Left lung (tissue), 10 donors: ENCODE measurements around the gene CCDC77. TPM values are rescaled to one million over a fixed set of nuclear protein-coding genes. Genes with fewer than 3 reads are reported as not detected.

Source experiments
- ATAC-seq: fragments of 200-7000 bp; cut with Tn5 transposase; one replicate; pipeline ENCODE4 v1.9.1; 2020; ENCODE audit warnings: moderate library complexity
- DNase-seq, 4 donors: peaks; one replicate each; pipeline ENCODE4 v3.0.0-alpha.2; 2013 to 2020
- H3K27ac ChIP-seq, 2 donors: fragments of 200-600 bp; sonication (generic) in 1 of 2; one replicate each; pipeline versions ENCODE4 v1.5.0 to v1.8.0; 2020 to 2021
- H3K27me3 ChIP-seq, 2 donors: fragments of 200-600 bp; sonication (generic) in 1 of 2; one replicate each; pipeline versions ENCODE4 v1.5.0 to v1.8.0; 2020 to 2021
- H3K36me3 ChIP-seq, 2 donors: fragments of 200-600 bp; sonication (generic) in 1 of 2; one replicate each; pipeline versions ENCODE4 v1.5.0 to v1.8.0; 2020 to 2021
- H3K4me1 ChIP-seq, 2 donors: fragments of 200-600 bp; one replicate each; pipeline ENCODE4 v1.8.0; 2021
- H3K4me3 ChIP-seq, 2 donors: fragments of 200-600 bp; sonication (generic) in 1 of 2; one replicate each; pipeline versions ENCODE4 v1.5.0 to v1.8.0; 2020 to 2021; ENCODE audit warnings: mild to moderate bottlenecking in 1 of 2
- H3K9me3 ChIP-seq, 2 donors: fragments of 200-600 bp; sonication (generic) in 1 of 2; one replicate each; pipeline versions ENCODE4 v1.5.0 to v1.8.0; 2020 to 2021
- intact Hi-C, 2 donors: fragments of 100-400 bp; cut with DNase I; formaldehyde crosslinking; loops; one replicate each; pipeline versions ENCODE4 v1.11.2 to v1.14.2; 2022
- polyA plus RNA-seq, 6 donors: library from polyadenylated mRNA; unstranded; fragments of 120-200 nt; gene quantifications; one replicate each; pipeline ENCODE4 v1.2.1, GENCODE V29; 2013; ENCODE audit not compliant: insufficient read length in 6 of 6
- total RNA-seq, 2 donors: library from RNA; stranded (reverse); fragmentation: NEBNext Ultra II Directional; extraction: Animal tissue kit (Norgen Biotek cat#: 25700); gene quantifications; one replicate each; pipeline ENCODE4 v1.2.1, GENCODE V29; 2021
- TF ChIP-seq, protein P1 (sequence below), 2 donors: fragments of 200-600 bp; sonication (generic) in 1 of 2; IDR thresholded peaks; one replicate each; pipeline versions ENCODE4 v1.5.0 to v1.8.0; 2021; ENCODE audit warnings: antibody characterized with exemption in 2 of 2
- donor health status: DM: no; HTN: yes; CAD: no.
- donor health status: DM: no; HTN: no; CAD: no.

Gene CCDC77
- total and polyA plus RNA-seq, 8 donors, result 7.4 to 43.7 (median 28.0) TPM

DNA sequence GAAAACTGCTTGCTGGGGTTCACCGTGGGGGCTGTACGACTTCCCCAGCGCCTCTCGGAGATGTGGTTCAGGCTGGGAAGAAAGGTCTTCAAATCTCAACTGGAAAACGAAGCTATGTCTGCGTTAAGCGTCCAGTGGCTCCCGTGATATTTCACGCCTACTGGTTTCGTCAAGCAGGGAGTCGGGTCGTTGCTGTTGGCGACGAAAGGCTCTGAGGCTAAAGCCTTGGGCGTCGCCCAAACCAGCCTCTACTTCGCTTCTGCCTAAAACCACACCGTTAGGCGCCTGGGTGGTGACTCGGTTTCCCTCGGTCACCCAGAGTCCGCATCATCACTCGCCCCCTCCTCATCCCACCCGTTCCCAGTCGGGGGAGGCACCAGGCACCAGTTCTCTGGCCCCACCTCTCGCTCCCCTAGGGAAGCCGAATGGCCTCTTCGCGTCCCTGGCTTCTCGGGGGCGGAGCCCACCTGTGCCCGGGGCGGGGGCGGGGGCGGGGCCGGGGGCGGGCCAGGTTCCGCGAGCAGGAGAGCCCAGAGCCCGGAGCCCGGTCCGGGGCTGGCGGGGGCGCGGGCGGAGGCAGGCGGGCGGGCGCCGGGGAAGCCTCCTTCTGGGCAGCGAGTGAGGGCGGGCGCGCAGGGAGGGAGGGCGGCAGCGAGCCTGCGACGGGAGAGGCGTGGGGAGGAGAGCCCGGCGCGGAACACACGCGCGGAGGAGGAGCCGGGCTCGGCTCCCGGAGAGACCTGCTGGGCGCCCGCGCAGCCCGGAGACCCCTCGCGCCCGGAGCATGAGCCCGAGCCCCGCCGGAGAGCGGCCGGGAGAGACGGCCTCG, 58.2 kb downstream of the CCDC77 start, which contains the start of gene B4GALNT3:
B4GALNT3 (plus strand) TSS at position 510 of the 829 bp plus-strand sequence. CDS start 438 bp downstream, outside the sequence.
- Histone ChIP-seq H3K4me3 (peak within 1 kb of the TSS; percentile 41 to 49), H3K27ac (peak within 1 kb of the TSS in 1 of 2 donors; percentile 35), H3K27me3 (peaks cover 21 to 74% of the 10 kb centered on the region in 2 donors), H3K9me3 (no peaks in the 10 kb centered on the region), H3K36me3 (no peaks in the 10 kb centered on the region), H3K4me1 (peaks cover 0 to 17% of the 10 kb centered on the region in 2 donors)
- ATAC-seq (peak; percentile 91), DNase-seq (peak; percentile 26 to 89 (median 54))
- TF ChIP-seq, protein P1, sequence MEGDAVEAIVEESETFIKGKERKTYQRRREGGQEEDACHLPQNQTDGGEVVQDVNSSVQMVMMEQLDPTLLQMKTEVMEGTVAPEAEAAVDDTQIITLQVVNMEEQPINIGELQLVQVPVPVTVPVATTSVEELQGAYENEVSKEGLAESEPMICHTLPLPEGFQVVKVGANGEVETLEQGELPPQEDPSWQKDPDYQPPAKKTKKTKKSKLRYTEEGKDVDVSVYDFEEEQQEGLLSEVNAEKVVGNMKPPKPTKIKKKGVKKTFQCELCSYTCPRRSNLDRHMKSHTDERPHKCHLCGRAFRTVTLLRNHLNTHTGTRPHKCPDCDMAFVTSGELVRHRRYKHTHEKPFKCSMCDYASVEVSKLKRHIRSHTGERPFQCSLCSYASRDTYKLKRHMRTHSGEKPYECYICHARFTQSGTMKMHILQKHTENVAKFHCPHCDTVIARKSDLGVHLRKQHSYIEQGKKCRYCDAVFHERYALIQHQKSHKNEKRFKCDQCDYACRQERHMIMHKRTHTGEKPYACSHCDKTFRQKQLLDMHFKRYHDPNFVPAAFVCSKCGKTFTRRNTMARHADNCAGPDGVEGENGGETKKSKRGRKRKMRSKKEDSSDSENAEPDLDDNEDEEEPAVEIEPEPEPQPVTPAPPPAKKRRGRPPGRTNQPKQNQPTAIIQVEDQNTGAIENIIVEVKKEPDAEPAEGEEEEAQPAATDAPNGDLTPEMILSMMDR (IDR thresholded peaks at IDR 0.05), result no peak
- intact Hi-C loops, result loop anchor here in 1 of 2 donors (10.0 kb wide), 1 partner anchor 85 kb away; no protein-coding TSS in a partner anchor

DNA sequence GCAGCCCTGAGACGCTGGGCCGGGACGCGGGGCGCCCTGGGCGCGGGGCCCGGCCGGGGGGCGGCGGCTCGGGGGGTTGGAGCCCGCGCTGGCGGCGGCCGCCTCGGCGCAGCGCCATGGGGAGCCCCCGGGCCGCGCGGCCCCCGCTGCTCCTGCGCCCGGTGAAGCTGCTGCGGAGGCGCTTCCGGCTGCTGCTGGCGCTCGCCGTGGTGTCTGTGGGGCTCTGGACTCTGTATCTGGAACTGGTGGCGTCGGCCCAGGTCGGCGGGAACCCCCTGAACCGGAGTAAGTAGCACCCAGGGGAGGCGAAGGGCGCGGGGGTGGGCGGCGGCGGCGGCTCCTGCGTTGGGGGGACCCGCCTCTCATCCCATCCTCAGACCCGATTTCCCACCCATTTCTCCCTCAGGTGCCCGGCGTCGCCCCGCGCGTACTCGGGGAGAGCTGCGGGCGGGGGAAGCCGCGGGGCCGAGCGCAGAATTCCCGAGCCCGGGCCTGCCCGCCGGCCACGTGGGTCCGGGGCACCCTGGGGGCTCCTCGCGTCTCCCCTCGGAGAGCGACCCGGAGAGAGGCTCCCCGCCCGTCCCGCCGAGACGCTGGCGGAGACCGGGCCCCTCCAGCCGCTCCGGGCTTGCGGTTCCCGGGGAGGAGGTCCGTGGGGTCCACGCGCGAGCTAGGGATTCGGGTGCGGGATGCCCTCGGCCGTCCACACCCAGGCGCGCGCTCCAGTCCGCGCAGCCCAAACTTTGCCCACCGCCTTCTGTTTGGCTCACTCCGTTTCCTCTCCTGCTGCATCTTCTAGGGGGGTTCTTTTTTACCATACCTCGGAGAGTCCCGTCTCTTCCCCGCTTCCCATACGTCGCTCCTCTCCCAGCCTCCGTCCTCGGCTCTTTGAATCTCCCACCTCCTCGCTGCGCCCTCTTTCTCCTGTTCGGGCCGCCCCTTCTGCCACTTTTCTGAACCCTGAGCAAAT, 59.1 kb downstream of the CCDC77 start:
- Histone ChIP-seq H3K9me3 (no peaks in the 10 kb centered on the region), H3K4me3 (peak overlapping the region; percentile 41 to 49), H3K4me1 (peaks cover 0 to 17% of the 10 kb centered on the region in 2 donors), H3K27me3 (peaks cover 21 to 77% of the 10 kb centered on the region in 2 donors), H3K36me3 (no peaks in the 10 kb centered on the region), H3K27ac (no peak overlapping the region)
- TF ChIP-seq, protein P1 (IDR thresholded peaks at IDR 0.05), result no peak
- peak; percentile 1 for ATAC-seq
- intact Hi-C loops, result no loop called here
- peak in 3 of 4 donors; percentile 12 to 80 (median 19) for DNase-seq

- Histone ChIP-seq H3K4me3 (peak overlapping the region in 1 of 2 donors; percentile 49), H3K27me3 (peaks cover 21 to 77% of the 10 kb centered on the region in 2 donors)
- intact Hi-C loops, result no loop called here
Measured at GRCh38 chr12:461425-461824, 60.0 kb downstream of the CCDC77 start.

DNA sequence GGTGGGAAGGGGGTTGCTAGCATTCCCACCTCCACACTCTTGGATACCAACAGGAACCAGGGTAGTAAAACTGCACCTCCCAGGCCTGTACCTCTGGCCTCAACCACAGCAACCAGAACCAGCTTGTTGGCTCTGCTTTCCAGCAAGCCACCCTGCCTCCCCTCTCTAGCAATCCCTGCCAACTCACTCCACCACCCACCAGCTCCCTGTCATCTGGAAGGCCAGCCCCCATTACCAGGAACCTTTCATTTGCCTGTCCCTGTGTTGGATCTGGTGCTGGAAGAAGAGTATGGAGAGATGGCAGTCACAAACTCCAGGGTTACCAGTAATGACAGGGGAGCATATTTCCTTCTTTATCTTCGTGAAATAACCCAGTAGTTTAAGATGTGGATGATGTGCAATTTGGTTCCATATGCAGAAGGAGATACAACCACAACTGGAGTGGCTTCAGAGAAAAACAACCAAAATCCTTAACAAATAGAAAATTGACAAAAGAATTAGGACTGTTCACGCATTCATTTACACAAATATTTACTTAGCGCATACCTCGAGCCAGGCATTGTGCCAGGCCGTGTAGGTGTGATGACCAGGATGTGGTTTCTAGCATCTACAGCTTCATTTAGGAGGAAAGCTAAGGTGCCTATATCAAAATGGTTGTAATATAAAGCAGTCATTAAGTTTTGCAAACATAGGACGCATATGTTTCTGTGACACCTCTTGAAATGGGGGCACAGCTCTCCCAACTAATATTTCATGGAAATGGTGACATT, 61.7 kb downstream of the CCDC77 start:
- Histone ChIP-seq H3K4me3 (no peak overlapping the region), H3K4me1 (peaks cover 0 to 17% of the 10 kb centered on the region in 2 donors), H3K27ac (no peak overlapping the region), H3K36me3 (no peaks in the 10 kb centered on the region), H3K9me3 (no peaks in the 10 kb centered on the region), H3K27me3 (peaks cover 12 to 67% of the 10 kb centered on the region in 2 donors)
- no peak for ATAC-seq
- TF ChIP-seq, protein P1 (IDR thresholded peaks at IDR 0.05), result no peak
- DNase-seq, result no peak
- intact Hi-C loops, result no loop called here

More at GRCh38 chr12:461425-461824, 60.0 kb downstream of the CCDC77 start:
- no peaks in the 10 kb centered on the region for H3K9me3 ChIP-seq
- no peak overlapping the region for H3K27ac ChIP-seq
- peaks cover 0 to 17% of the 10 kb centered on the region in 2 donors for H3K4me1 ChIP-seq
- DNase-seq (no peak), ATAC-seq (no peak)
- TF ChIP-seq, protein P1 (IDR thresholded peaks at IDR 0.05), result no peak
- no peaks in the 10 kb centered on the region for H3K36me3 ChIP-seq
